Measurements from ENCODE around the gene EHBP1. TPM values are rescaled to one million over a fixed set of nuclear protein-coding genes. Genes with fewer than 3 reads are reported as not detected.
A peak's percentile ranks its signal among the peaks of the same experiment; 100 is the strongest.

The EHBP1 gene
- total and polyA plus RNA-seq, 5 donors from 2014 or later = 8.5 to 25.6 (median 10.0) TPM

- H3K4me3 Mint-ChIP-seq = no peak overlapping the region
- H3K27me3 Mint-ChIP-seq = peaks cover 55% of the 10 kb centered on the region
- H3K36me3 ChIP-seq (ENCODE audit: control insufficient read depth, insufficient read depth, low read length) = no peaks in the 10 kb centered on the region
- no peak overlapping the region for H3K27ac ChIP-seq (ENCODE audit: insufficient read depth, low read length, poor library complexity, severe bottlenecking)
- H3K27me3 ChIP-seq (ENCODE audit: control insufficient read depth, insufficient read depth, low read length) = peaks cover 5% of the 10 kb centered on the region
- DNase-seq = no peak
- no peak overlapping the region for H3K4me3 ChIP-seq (ENCODE audit: low read depth, low read length)
- no peaks in the 10 kb centered on the region for H3K4me1 ChIP-seq (ENCODE audit: control insufficient read depth, insufficient read depth, low read length, poor library complexity, severe bottlenecking)
- H3K9me3 ChIP-seq (ENCODE audit: control insufficient read depth in 2 of 2, low read length in 2 of 2) = no peaks in the 10 kb centered on the region
- H3K27ac Mint-ChIP-seq = no peak overlapping the region
- no peak for ATAC-seq (ENCODE audit: low read depth in 2 of 2)
- no peaks in the 10 kb centered on the region for H3K9me3 Mint-ChIP-seq
- no peaks in the 10 kb centered on the region for H3K36me3 Mint-ChIP-seq
- no peaks in the 10 kb centered on the region for H3K4me1 Mint-ChIP-seq
Measured at GRCh38 chr2:62686012-62686685, 19.4 kb upstream of the EHBP1 start.

GRCh38 chr2:62687636-62688035 is 17.9 kb upstream of the EHBP1 start:
- H3K4me3 ChIP-seq (ENCODE audit: low read depth, low read length) = no peak overlapping the region
- H3K27ac ChIP-seq (ENCODE audit: insufficient read depth, low read length, poor library complexity, severe bottlenecking) = no peak overlapping the region
- no peaks in the 10 kb centered on the region for H3K4me1 ChIP-seq (ENCODE audit: control insufficient read depth, insufficient read depth, low read length, poor library complexity, severe bottlenecking)
- H3K27me3 ChIP-seq (ENCODE audit: control insufficient read depth, insufficient read depth, low read length) = peaks cover 10% of the 10 kb centered on the region
- Mint-ChIP-seq H3K27ac (no peak overlapping the region), H3K9me3 (no peaks in the 10 kb centered on the region), H3K4me3 (no peak overlapping the region), H3K4me1 (no peaks in the 10 kb centered on the region), H3K27me3 (peaks cover 56% of the 10 kb centered on the region), H3K36me3 (no peaks in the 10 kb centered on the region)
- DNase-seq (no peak), ATAC-seq (ENCODE audit: low read depth in 2 of 2) (no peak)
- H3K36me3 ChIP-seq (ENCODE audit: control insufficient read depth, insufficient read depth, low read length) = no peaks in the 10 kb centered on the region
- H3K9me3 ChIP-seq (ENCODE audit: control insufficient read depth in 2 of 2, low read length in 2 of 2) = no peaks in the 10 kb centered on the region

GRCh38 chr2:62688771-62689170 is 16.7 kb upstream of the EHBP1 start:
- H3K27ac ChIP-seq (ENCODE audit: insufficient read depth, low read length, poor library complexity, severe bottlenecking) = no peak overlapping the region
- H3K36me3 ChIP-seq (ENCODE audit: control insufficient read depth, insufficient read depth, low read length) = no peaks in the 10 kb centered on the region
- Mint-ChIP-seq H3K4me1 (no peaks in the 10 kb centered on the region), H3K36me3 (no peaks in the 10 kb centered on the region), H3K27ac (no peak overlapping the region), H3K4me3 (no peak overlapping the region), H3K9me3 (peaks cover 0 to 4% (median 0%) of the 10 kb centered on the region in 7 donors), H3K27me3 (peaks cover 52% of the 10 kb centered on the region)
- no peak overlapping the region for H3K4me3 ChIP-seq (ENCODE audit: low read depth, low read length)
- H3K27me3 ChIP-seq (ENCODE audit: control insufficient read depth, insufficient read depth, low read length) = peaks cover 15% of the 10 kb centered on the region
- no peaks in the 10 kb centered on the region for H3K9me3 ChIP-seq (ENCODE audit: control insufficient read depth in 2 of 2, low read length in 2 of 2)
- no peaks in the 10 kb centered on the region for H3K4me1 ChIP-seq (ENCODE audit: control insufficient read depth, insufficient read depth, low read length, poor library complexity, severe bottlenecking)
- ATAC-seq (ENCODE audit: low read depth in 2 of 2) (no peak), DNase-seq (no peak)

GRCh38 chr2:62691186-62691585 is 14.3 kb upstream of the EHBP1 start:
- Histone ChIP-seq H3K27ac (ENCODE audit: insufficient read depth, low read length, poor library complexity, severe bottlenecking) (no peak overlapping the region), H3K36me3 (ENCODE audit: control insufficient read depth, insufficient read depth, low read length) (no peaks in the 10 kb centered on the region), H3K4me1 (ENCODE audit: control insufficient read depth, insufficient read depth, low read length, poor library complexity, severe bottlenecking) (no peaks in the 10 kb centered on the region), H3K4me3 (ENCODE audit: low read depth, low read length) (no peak overlapping the region), H3K9me3 (ENCODE audit: control insufficient read depth in 2 of 2, low read length in 2 of 2) (no peaks in the 10 kb centered on the region), H3K27me3 (ENCODE audit: control insufficient read depth, insufficient read depth, low read length) (peaks cover 15% of the 10 kb centered on the region)
- H3K27ac Mint-ChIP-seq = no peak overlapping the region
- no peak overlapping the region for H3K4me3 Mint-ChIP-seq
- peaks cover 58% of the 10 kb centered on the region for H3K27me3 Mint-ChIP-seq
- H3K36me3 Mint-ChIP-seq = no peaks in the 10 kb centered on the region
- H3K4me1 Mint-ChIP-seq = no peaks in the 10 kb centered on the region
- DNase-seq (no peak), ATAC-seq (ENCODE audit: low read depth in 2 of 2) (no peak)
- peaks cover 0 to 4% (median 0%) of the 10 kb centered on the region in 7 donors for H3K9me3 Mint-ChIP-seq

DNA sequence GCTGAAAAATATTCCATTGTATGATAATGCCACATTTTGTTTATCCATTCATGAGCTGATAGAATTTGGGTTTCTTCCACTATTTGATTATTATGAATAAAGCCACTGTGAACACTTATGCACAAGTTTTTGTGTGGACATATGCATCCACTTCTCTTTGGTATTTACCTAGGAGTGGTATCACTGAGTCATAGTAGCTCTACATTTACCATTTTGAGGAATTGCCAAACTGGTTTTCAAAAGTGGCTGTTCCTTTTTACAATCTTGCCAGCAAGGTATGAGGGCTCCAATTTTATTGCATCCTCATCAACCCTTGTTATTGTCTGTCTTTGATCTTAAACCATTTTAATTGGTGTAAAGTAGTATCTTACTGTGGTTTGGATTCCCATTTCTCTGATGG is 13.3 kb upstream of the EHBP1 start:
- Mint-ChIP-seq H3K27ac (no peak overlapping the region), H3K9me3 (peaks cover 0 to 4% (median 0%) of the 10 kb centered on the region in 7 donors), H3K27me3 (peaks cover 49% of the 10 kb centered on the region), H3K4me3 (no peak overlapping the region), H3K4me1 (no peaks in the 10 kb centered on the region), H3K36me3 (no peaks in the 10 kb centered on the region)
- Histone ChIP-seq H3K36me3 (ENCODE audit: control insufficient read depth, insufficient read depth, low read length) (no peaks in the 10 kb centered on the region), H3K27me3 (ENCODE audit: control insufficient read depth, insufficient read depth, low read length) (peaks cover 14% of the 10 kb centered on the region), H3K4me3 (ENCODE audit: low read depth, low read length) (no peak overlapping the region), H3K4me1 (ENCODE audit: control insufficient read depth, insufficient read depth, low read length, poor library complexity, severe bottlenecking) (no peaks in the 10 kb centered on the region), H3K27ac (ENCODE audit: insufficient read depth, low read length, poor library complexity, severe bottlenecking) (no peak overlapping the region), H3K9me3 (ENCODE audit: control insufficient read depth in 2 of 2, low read length in 2 of 2) (no peaks in the 10 kb centered on the region)
- ATAC-seq (ENCODE audit: low read depth in 2 of 2) = no peak
- DNase-seq = no peak

DNA sequence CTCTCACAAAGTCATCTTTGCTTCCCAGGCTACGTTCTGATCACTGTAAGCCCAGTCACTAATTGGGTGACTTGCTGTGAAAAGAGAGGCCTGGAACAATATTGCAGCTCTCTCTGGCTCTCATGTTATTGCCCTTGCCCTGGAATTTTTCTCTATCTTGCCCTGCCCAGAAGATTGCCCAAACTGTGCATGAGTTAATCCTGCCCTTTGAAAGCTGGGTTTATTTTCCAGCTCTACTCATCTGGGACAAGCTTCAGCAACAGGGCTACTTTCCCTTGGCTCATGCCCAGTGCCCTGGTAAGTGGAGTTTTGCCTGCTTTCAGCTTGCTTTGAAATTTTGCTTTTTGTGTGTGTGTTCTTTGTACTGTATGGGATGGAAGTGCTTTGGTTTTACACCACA is 6.9 kb upstream of the EHBP1 start:
- no peak overlapping the region for H3K27ac ChIP-seq (ENCODE audit: insufficient read depth, low read length, poor library complexity, severe bottlenecking)
- no peaks in the 10 kb centered on the region for H3K4me1 Mint-ChIP-seq
- no peak overlapping the region for H3K4me3 Mint-ChIP-seq
- no peaks in the 10 kb centered on the region for H3K36me3 ChIP-seq (ENCODE audit: control insufficient read depth, insufficient read depth, low read length)
- H3K27me3 Mint-ChIP-seq = peaks cover 20% of the 10 kb centered on the region
- DNase-seq (no peak), ATAC-seq (ENCODE audit: low read depth in 2 of 2) (no peak)
- peaks cover 0 to under 1% (median 0%) of the 10 kb centered on the region in 7 donors for H3K9me3 Mint-ChIP-seq
- no peak overlapping the region for H3K4me3 ChIP-seq (ENCODE audit: low read depth, low read length)
- H3K36me3 Mint-ChIP-seq = no peaks in the 10 kb centered on the region
- H3K4me1 ChIP-seq (ENCODE audit: control insufficient read depth, insufficient read depth, low read length, poor library complexity, severe bottlenecking) = no peaks in the 10 kb centered on the region
- H3K27me3 ChIP-seq (ENCODE audit: control insufficient read depth, insufficient read depth, low read length) = peaks cover 9% of the 10 kb centered on the region
- H3K9me3 ChIP-seq (ENCODE audit: control insufficient read depth in 2 of 2, low read length in 2 of 2) = no peaks in the 10 kb centered on the region
- H3K27ac Mint-ChIP-seq = no peak overlapping the region

GRCh38 chr2:62704654-62705006 is 883 bp upstream of the EHBP1 start:
- H3K4me1 ChIP-seq (ENCODE audit: control insufficient read depth, insufficient read depth, low read length, poor library complexity, severe bottlenecking) = peaks cover 24% of the 10 kb centered on the region
- H3K9me3 Mint-ChIP-seq = no peaks in the 10 kb centered on the region
- peak overlapping the region; percentile 77 to 89 (median 87) for H3K27ac Mint-ChIP-seq
- peak overlapping the region; percentile 86 for H3K4me3 ChIP-seq (ENCODE audit: low read depth, low read length)
- H3K27ac ChIP-seq (ENCODE audit: insufficient read depth, low read length, poor library complexity, severe bottlenecking) = peak overlapping the region; percentile 8
- H3K9me3 ChIP-seq (ENCODE audit: control insufficient read depth in 2 of 2, low read length in 2 of 2) = no peaks in the 10 kb centered on the region
- ATAC-seq (ENCODE audit: low read depth in 2 of 2) = no peak
- peak overlapping the region; percentile 96 to 100 (median 98) for H3K4me3 Mint-ChIP-seq
- no peak for DNase-seq
- peaks cover 15 to 38% (median 32%) of the 10 kb centered on the region in 4 donors for H3K4me1 Mint-ChIP-seq
- peaks cover 8% of the 10 kb centered on the region for H3K36me3 Mint-ChIP-seq
- no peaks in the 10 kb centered on the region for H3K36me3 ChIP-seq (ENCODE audit: control insufficient read depth, insufficient read depth, low read length)
- H3K27me3 ChIP-seq (ENCODE audit: control insufficient read depth, insufficient read depth, low read length) = no peaks in the 10 kb centered on the region
- peaks cover 19% of the 10 kb centered on the region for H3K27me3 Mint-ChIP-seq

All from CD4-positive, CD25-positive, alpha-beta regulatory T cell (primary cell).